HepG2 (cell line): ENCODE data around the gene TPSB2. TPM values are rescaled to one million over a fixed set of nuclear protein-coding genes. Genes with fewer than 3 reads are reported as not detected.

Experiments
- BRF2 ChIP-seq: sonication (generic); formaldehyde crosslinking; IDR thresholded peaks from 2 replicates; pipeline ENCODE4 v1.8.1; 2022; ENCODE audit warnings: mild to moderate bottlenecking, missing genetic modification reagents
- CBFB ChIP-seq: sonication (generic); formaldehyde crosslinking; IDR thresholded peaks from 2 replicates; pipeline ENCODE4 v1.4.0; 2020; ENCODE audit warnings: missing genetic modification reagents
- CEBPZ ChIP-seq: IDR thresholded peaks from 2 replicates; pipeline ENCODE4 v1.6.1; 2012; ENCODE audit warnings: low read length, improper control_type of control experiment
- FIP1L1 ChIP-seq: fragments of 200-400 bp; formaldehyde crosslinking; IDR thresholded peaks from 2 replicates; pipeline ENCODE4 v1.6.1; 2018; ENCODE audit warnings: low read depth, mild to moderate bottlenecking, low read length, moderate library complexity, borderline replicate concordance; ENCODE audit not compliant: insufficient read depth
- FOXK2 ChIP-seq: fragments of 450-650 bp; IDR thresholded peaks from 2 replicates; pipeline ENCODE4 v1.6.1; 2016
- JDP2 ChIP-seq: sonication (generic); formaldehyde crosslinking; IDR thresholded peaks from 2 replicates; pipeline ENCODE4 v1.8.1; 2022; ENCODE audit warnings: missing genetic modification reagents, borderline replicate concordance
- KDM3A ChIP-seq: IDR thresholded peaks from 2 replicates; pipeline ENCODE4 v1.6.1; 2018; ENCODE audit warnings: low read depth, missing compliant biosample characterization
- KDM4B ChIP-seq: sonication (generic); formaldehyde crosslinking; IDR thresholded peaks from 2 replicates; pipeline ENCODE4 v1.4.0; 2020; ENCODE audit warnings: missing genetic modification reagents
- MAFF ChIP-seq: IDR thresholded peaks from 2 replicates; pipeline ENCODE4 v1.6.1; 2011; ENCODE audit warnings: low read depth, low read length, improper control_type of control experiment
- MIXL1 ChIP-seq: IDR thresholded peaks from 2 replicates; pipeline ENCODE4 v1.6.1; 2016
- NFIC ChIP-seq: IDR thresholded peaks from 2 replicates; pipeline ENCODE4 v1.6.1; 2012; ENCODE audit warnings: mild to moderate bottlenecking, low read length, inconsistent platforms
- NRL ChIP-seq: sonication (generic); formaldehyde crosslinking; IDR thresholded peaks from 2 replicates; pipeline ENCODE4 v1.5.0; 2020; ENCODE audit warnings: missing genetic modification reagents, mild to moderate bottlenecking, moderate library complexity, borderline replicate concordance
- REPIN1 ChIP-seq: sonication (generic); formaldehyde crosslinking; IDR thresholded peaks from 2 replicates; pipeline ENCODE4 v1.8.0; 2022; ENCODE audit warnings: missing genetic modification reagents, low read depth, mild to moderate bottlenecking, borderline replicate concordance
- SCMH1 ChIP-seq: sonication (generic); formaldehyde crosslinking; IDR thresholded peaks from 2 replicates; pipeline ENCODE4 v1.9.0; 2021; ENCODE audit warnings: missing genetic modification reagents, mild to moderate bottlenecking, borderline replicate concordance
- SNAI1 ChIP-seq: sonication (generic); formaldehyde crosslinking; IDR thresholded peaks from 2 replicates; pipeline ENCODE4 v1.5.0; 2020; ENCODE audit warnings: mild to moderate bottlenecking, missing genetic modification reagents, borderline replicate concordance
- SOX6 ChIP-seq, 2 experiments: fragments of 450-650 bp in 1 of 2; sonication (generic) in 1 of 2; formaldehyde crosslinking in 1 of 2; IDR thresholded peaks; 2 replicates each; pipeline versions ENCODE4 v1.4.0 to v1.6.1; 2017 to 2020; ENCODE audit warnings: antibody characterized with exemption in 1 of 2, mild to moderate bottlenecking in 1 of 2, missing genetic modification reagents in 1 of 2
- SPEN ChIP-seq: sonication (generic); formaldehyde crosslinking; IDR thresholded peaks from 2 replicates; pipeline ENCODE4 v1.5.1; 2020; ENCODE audit warnings: low read depth, mild to moderate bottlenecking, missing genetic modification reagents
- YEATS4 ChIP-seq: sonication (generic); formaldehyde crosslinking; IDR thresholded peaks from 2 replicates; pipeline ENCODE4 v1.4.0; 2020; ENCODE audit warnings: missing genetic modification reagents, borderline replicate concordance
- ZBTB38 ChIP-seq: sonication (generic); formaldehyde crosslinking; IDR thresholded peaks from 2 replicates; pipeline ENCODE4 v1.5.1; 2020; ENCODE audit warnings: mild to moderate bottlenecking, missing genetic modification reagents
- ZNF225 ChIP-seq: sonication (generic); formaldehyde crosslinking; IDR thresholded peaks from 2 replicates; pipeline ENCODE4 v1.4.0; 2020; ENCODE audit warnings: mild to moderate bottlenecking, missing genetic modification reagents
- ZNF282 ChIP-seq: fragments of 450-650 bp; IDR thresholded peaks from 2 replicates; pipeline ENCODE4 v1.6.1; 2018; ENCODE audit not compliant: partially characterized antibody
- ZNF552 ChIP-seq: sonication (generic); formaldehyde crosslinking; IDR thresholded peaks from 2 replicates; pipeline ENCODE4 v1.9.0; 2022; ENCODE audit warnings: missing genetic modification reagents, mild to moderate bottlenecking, borderline replicate concordance
- ZNF589 ChIP-seq: sonication (generic); formaldehyde crosslinking; conservative IDR thresholded peaks from 2 replicates; pipeline ENCODE4 v1.8.0; 2022; ENCODE audit warnings: mild to moderate bottlenecking, moderate library complexity, missing genetic modification reagents
- ZNF598 ChIP-seq: sonication (generic); formaldehyde crosslinking; IDR thresholded peaks from 2 replicates; pipeline ENCODE4 v1.5.1; 2020; ENCODE audit warnings: mild to moderate bottlenecking, missing genetic modification reagents, borderline replicate concordance
- ZNF749 ChIP-seq: sonication (generic); formaldehyde crosslinking; IDR thresholded peaks from 2 replicates; pipeline ENCODE4 v1.8.0; 2022; ENCODE audit warnings: mild to moderate bottlenecking, missing genetic modification reagents, moderate library complexity, borderline replicate concordance
- ZNF841 ChIP-seq: sonication (generic); formaldehyde crosslinking; IDR thresholded peaks from 2 replicates; pipeline ENCODE4 v1.8.1; 2023; ENCODE audit warnings: missing genetic modification reagents, borderline replicate concordance
- polyA plus RNA-seq, 8 experiments: library from polyadenylated mRNA; depleted of rRNA in 3 of 8; stranded (reverse) in 7 of 8; unstranded in 1 of 8; fragments of >200 nt; fragmentation: Illumina TruSeq in 4 of 8; extraction: Trizol in 4 of 8; gene quantifications; 2 replicates each; pipeline versions ENCODE4 v1.2.1 to v1.2.3, GENCODE V29; 2011 to 2016; ENCODE audit warnings: low read depth in 4 of 8, missing spikeins in 1 of 8, mixed read lengths in 1 of 8; ENCODE audit not compliant: insufficient read depth in 1 of 8
- total RNA-seq, 5 experiments: library from RNA; depleted of rRNA; stranded (reverse); fragments of >200 nt; fragmentation: Illumina TruSeq; extraction: Trizol; gene quantifications; 2 replicates each; pipeline ENCODE4 v1.2.3, GENCODE V29; 2016; ENCODE audit warnings: low read depth in 1 of 5

The TPSB2 gene
- total and polyA plus RNA-seq, 2 of the 13 experiments (the other 11 are each of a cell fraction or from before 2014, with no cell fraction given): not detected

- TF ChIP-seq ZNF749: peak; percentile 76; the same call in 1 of the 2 replicates
- peak; percentile 39; the same call in 1 of the 2 replicates for TF ChIP-seq YEATS4
- TF ChIP-seq ZNF225 (CRISPR knock-in tag): 0 out of 2 replicates have a peak, but pooled peaks have one; percentile 49
- no peak for TF ChIP-seq BRF2 (CRISPR knock-in tag)
- TF ChIP-seq FOXK2: no peak
- 0 out of 2 replicates have a peak, but pooled peaks have one; percentile 35 for TF ChIP-seq SNAI1
- TF ChIP-seq ZNF282: no peak
- no peak for TF ChIP-seq SOX6 (IDR thresholded peaks at IDR 0.05)
- TF ChIP-seq SOX6 (CRISPR knock-in tag; IDR thresholded peaks at IDR 0.05): no peak
- no peak for TF ChIP-seq SCMH1 (CRISPR knock-in tag)
- TF ChIP-seq MAFF: peak; percentile 45; the same call in 1 of the 2 replicates
- TF ChIP-seq NFIC: no peak
- TF ChIP-seq SPEN (CRISPR knock-in tag): no peak
- TF ChIP-seq CEBPZ: no peak
- no peak for TF ChIP-seq ZNF589 (CRISPR knock-in tag)
- no peak for TF ChIP-seq REPIN1 (CRISPR knock-in tag)
- 0 out of 2 replicates have a peak, but pooled peaks have one; percentile 33 for TF ChIP-seq NRL (CRISPR knock-in tag)
- TF ChIP-seq ZNF552 (CRISPR knock-in tag): no peak
- no peak for TF ChIP-seq ZNF598 (CRISPR knock-in tag)
- TF ChIP-seq ZNF841 (CRISPR knock-in tag): no peak
- no peak for TF ChIP-seq FIP1L1
- TF ChIP-seq KDM4B (CRISPR knock-in tag): 0 out of 2 replicates have a peak, but pooled peaks have one; percentile 45
- 0 out of 2 replicates have a peak, but pooled peaks have one; percentile 37 for TF ChIP-seq MIXL1 (CRISPR knock-in tag)
- TF ChIP-seq JDP2 (CRISPR knock-in tag): no peak
- peak; percentile 47; the same call in 1 of the 2 replicates for TF ChIP-seq KDM3A (CRISPR knock-in tag)
- TF ChIP-seq CBFB (CRISPR knock-in tag): no peak
- TF ChIP-seq ZBTB38 (CRISPR knock-in tag): peak; percentile 31; the same call in 1 of the 2 replicates
Observed at GRCh38 chr16:1188432-1189189, 41.4 kb downstream of the TPSB2 start (continued).
